SU-DHL-6 (cell line): ENCODE results near the gene CD38.

Experiments
- EZH2phosphoT487 ChIP-seq: fragments of 200-600 bp; sonication (generic), shearing (Covaris generic); conservative IDR thresholded peaks from 2 replicates; pipeline ENCODE4 v1.6.1; 2018; ENCODE audit warnings: mild to moderate bottlenecking, antibody characterized with exemption, low read length, moderate library complexity, mixed read lengths
- TF ChIP-seq, protein P1 (sequence below): fragments of 200-600 bp; sonication (generic); IDR thresholded peaks from one replicate; pipeline ENCODE4 v1.5.1; 2017; ENCODE audit warnings: antibody characterized with exemption, mild to moderate bottlenecking, low read length, moderate library complexity; ENCODE audit not compliant: insufficient read depth, poor library complexity, severe bottlenecking

- TF ChIP-seq, protein P1, sequence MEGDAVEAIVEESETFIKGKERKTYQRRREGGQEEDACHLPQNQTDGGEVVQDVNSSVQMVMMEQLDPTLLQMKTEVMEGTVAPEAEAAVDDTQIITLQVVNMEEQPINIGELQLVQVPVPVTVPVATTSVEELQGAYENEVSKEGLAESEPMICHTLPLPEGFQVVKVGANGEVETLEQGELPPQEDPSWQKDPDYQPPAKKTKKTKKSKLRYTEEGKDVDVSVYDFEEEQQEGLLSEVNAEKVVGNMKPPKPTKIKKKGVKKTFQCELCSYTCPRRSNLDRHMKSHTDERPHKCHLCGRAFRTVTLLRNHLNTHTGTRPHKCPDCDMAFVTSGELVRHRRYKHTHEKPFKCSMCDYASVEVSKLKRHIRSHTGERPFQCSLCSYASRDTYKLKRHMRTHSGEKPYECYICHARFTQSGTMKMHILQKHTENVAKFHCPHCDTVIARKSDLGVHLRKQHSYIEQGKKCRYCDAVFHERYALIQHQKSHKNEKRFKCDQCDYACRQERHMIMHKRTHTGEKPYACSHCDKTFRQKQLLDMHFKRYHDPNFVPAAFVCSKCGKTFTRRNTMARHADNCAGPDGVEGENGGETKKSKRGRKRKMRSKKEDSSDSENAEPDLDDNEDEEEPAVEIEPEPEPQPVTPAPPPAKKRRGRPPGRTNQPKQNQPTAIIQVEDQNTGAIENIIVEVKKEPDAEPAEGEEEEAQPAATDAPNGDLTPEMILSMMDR: no peak
- no peak for TF ChIP-seq EZH2phosphoT487
These were observed 31.3 kb downstream of the CD38 start for GRCh38 chr4:15809466-15809865.
